Activated T-helper 1 cell treated with anti-CD3 and anti-CD28 coated beads, Interleukin-12 subunit alpha, Interleukin-12 subunit beta, Interleukin-2, Interleukin-4 antibody, amounts not matched to agents 30 ng/mL and 10 ng/mL and 1 ng/mL, durations not matched to agents 14 hours and 24 hours and 36 hours (primary cell): Measurements from ENCODE around the gene SPATA32. TPM values are rescaled to one million over a fixed set of nuclear protein-coding genes. Genes with fewer than 3 reads are reported as not detected.

Source experiments
- DNase-seq: peaks from one replicate; pipeline ENCODE4 v3.0.0; 2021; ENCODE audit warnings: low spot score
- H3K27ac Mint-ChIP-seq: one replicate; pipeline ENCODE4 v1.8.0; 2021; ENCODE audit warnings: mild to moderate bottlenecking, mixed read lengths
- H3K27me3 Mint-ChIP-seq: one replicate; pipeline ENCODE4 v1.8.0; 2022; ENCODE audit warnings: mild to moderate bottlenecking, moderate library complexity, mixed read lengths; ENCODE audit not compliant: insufficient read depth
- H3K36me3 Mint-ChIP-seq: one replicate; pipeline ENCODE4 v1.8.0; 2021; ENCODE audit warnings: low read depth, mixed read lengths
- H3K4me1 Mint-ChIP-seq: one replicate; pipeline ENCODE4 v1.8.0; 2021; ENCODE audit warnings: low read depth, mixed read lengths
- H3K4me3 Mint-ChIP-seq: one replicate; pipeline ENCODE4 v1.8.0; 2021; ENCODE audit warnings: mild to moderate bottlenecking, moderate library complexity, mixed read lengths
- H3K9me3 Mint-ChIP-seq: one replicate; pipeline ENCODE4 v1.8.0; 2021; ENCODE audit warnings: mixed read lengths
- intact Hi-C: fragments of 100-400 bp; cut with micrococcal nuclease; formaldehyde crosslinking; loops from one replicate; pipeline ENCODE4 v1.15.1; 2024
- total RNA-seq: library from RNA; stranded (reverse); gene quantifications from 2 replicates; pipeline ENCODE4 v1.2.3, GENCODE V29; 2022

The SPATA32 gene
- total RNA-seq, result 0.44 and 0.56 TPM in 2 replicates

DNA sequence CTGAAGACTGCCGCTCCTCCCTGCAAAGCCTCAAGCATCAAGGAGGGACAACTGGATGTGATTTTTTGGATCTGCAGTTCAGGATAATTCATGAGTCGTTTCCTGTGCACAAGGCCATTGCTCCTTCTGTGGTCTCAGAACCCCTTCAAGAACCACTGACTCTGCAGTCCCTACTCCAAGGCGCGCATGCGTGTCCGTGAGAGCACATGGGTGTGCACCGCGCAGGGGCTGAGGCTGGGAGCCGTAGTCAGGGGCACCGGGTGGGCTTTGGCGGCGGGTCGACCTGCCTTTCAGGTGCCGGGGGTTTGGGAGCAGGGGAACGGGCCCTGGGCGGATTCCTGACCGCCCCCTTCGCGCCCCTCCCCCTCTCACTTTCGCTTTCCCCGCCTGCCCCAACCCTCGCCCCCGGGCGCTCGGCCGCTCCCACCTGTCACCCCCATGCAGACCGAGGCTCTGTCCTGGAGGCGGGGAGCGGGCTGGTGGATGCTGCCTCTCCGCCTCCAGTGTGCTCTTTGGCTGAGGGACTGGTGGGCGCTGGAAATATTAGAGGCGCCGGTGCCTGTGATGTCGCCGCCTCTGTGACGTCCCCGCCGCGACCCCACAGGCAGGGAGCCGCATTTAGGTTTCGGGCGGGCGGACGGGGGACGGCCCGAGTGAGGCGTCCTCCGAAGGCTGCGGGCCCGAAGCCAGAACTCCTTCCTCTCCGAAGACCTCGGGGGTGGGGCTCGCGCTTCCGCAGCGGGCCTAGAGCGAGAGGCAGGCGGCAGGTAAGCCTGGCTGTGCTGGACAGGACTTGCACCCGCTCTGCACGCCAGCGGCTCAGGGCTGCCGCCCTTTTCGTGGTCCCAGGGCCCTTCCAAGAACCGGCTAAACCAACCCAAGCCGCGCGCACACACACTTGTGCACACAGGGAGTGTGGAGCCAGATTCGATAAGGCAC lies at the start of gene SPATA32:
TSS of gene SPATA32 (minus strand) at position 518 of the 939 bp plus-strand sequence. CDS start at position 440, 78 bp downstream.
- H3K4me3 Mint-ChIP-seq, result peak within 1 kb of the TSS; percentile 73
- peak; percentile 49 for DNase-seq
- H3K9me3 Mint-ChIP-seq, result no peaks in the 10 kb centered on the region
- no peaks in the 10 kb centered on the region for H3K27me3 Mint-ChIP-seq
- H3K4me1 Mint-ChIP-seq, result peaks cover 24% of the 10 kb centered on the region
- H3K27ac Mint-ChIP-seq, result peak within 1 kb of the TSS; percentile 73
- intact Hi-C loops, result loop anchor here (1.0 kb wide), 1 partner anchor 14 kb away; no protein-coding TSS in a partner anchor
- peaks cover 29% of the 10 kb centered on the region for H3K36me3 Mint-ChIP-seq

- Mint-ChIP-seq H3K27me3 (no peaks in the 10 kb centered on the region), H3K36me3 (peaks cover 64% of the 10 kb centered on the region), H3K9me3 (no peaks in the 10 kb centered on the region), H3K4me3 (peak overlapping the region; percentile 72), H3K27ac (peak overlapping the region; percentile 99), H3K4me1 (peaks cover 89% of the 10 kb centered on the region)
- intact Hi-C loops, result no loop called here
- no peak for DNase-seq
Observed at GRCh38 chr17:45311401-45311759, 49.5 kb upstream of the SPATA32 start.

DNA sequence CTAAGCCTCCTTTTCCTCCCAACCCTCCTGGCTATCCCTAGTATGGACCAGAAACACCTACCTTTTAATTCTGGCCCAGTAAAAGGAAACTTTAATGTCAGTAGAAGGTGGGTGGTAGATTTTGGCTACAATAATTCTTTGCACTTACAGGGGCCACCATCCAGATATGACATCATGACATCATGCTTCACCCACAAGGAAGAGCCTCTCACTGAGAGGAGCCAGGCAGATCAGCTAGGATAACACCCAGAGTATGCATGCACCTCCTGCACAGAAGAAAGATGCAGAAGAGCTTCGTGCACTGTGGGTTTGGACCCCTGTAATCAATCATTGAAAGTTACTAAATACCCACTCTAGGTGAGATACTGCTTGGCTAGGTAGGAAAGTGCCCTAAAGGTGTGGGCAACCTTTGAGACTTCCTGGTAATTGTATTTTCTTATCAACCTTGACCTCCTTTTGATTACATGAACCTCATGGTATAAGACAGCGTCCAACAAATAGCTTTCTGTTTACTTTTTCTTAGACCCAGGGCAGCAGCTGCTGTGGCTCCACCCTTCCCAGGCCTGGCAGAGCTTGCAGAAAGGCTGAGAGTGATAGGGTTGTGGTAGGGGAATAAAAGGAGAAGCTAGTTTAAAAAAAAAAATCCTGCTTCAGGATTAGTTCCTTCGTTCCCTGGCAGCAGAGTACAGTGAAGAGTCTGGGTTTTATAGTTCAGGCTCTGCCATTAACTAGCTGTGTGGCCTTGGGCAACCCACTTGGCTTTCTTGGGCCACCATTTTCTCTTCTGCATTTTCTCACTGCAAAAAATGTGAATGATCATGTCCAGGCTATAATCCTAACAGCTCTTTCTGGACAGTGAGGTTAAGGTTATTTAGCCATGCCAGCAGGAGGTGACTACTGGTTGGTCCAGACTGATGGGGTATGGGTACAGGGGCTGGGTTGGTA lies 48.8 kb upstream of the SPATA32 start:
- H3K4me1 Mint-ChIP-seq, result peaks cover 94% of the 10 kb centered on the region

DNA sequence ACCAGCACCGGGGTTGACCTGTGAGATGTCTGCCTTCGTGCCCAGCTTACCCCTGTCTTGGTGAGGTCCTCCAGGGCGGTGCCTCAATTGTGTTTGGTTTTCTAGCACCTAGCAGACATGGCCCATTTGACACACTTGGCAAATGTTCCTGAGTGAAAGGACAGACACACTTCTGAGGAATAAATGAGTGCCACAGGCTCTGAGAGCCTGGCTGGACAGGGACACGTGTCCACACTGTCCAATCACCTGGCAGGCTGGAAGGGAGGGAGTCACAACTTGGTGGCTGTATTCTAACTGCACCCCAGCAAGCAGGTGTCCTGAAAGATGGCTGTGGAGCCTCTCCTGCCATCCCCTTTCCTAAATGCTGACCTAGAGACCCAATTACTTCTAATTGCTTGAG lies 47.5 kb upstream of the SPATA32 start:
- intact Hi-C loops, result no loop called here
- Mint-ChIP-seq H3K27ac (peak overlapping the region; percentile 88), H3K9me3 (no peaks in the 10 kb centered on the region), H3K27me3 (no peaks in the 10 kb centered on the region), H3K4me3 (peak overlapping the region; percentile 53), H3K36me3 (peaks cover 57% of the 10 kb centered on the region), H3K4me1 (peaks cover 92% of the 10 kb centered on the region)
- no peak for DNase-seq

More for the DNA sequence above, 48.8 kb upstream of the SPATA32 start:
- Mint-ChIP-seq H3K27me3 (no peaks in the 10 kb centered on the region), H3K36me3 (peaks cover 63% of the 10 kb centered on the region), H3K9me3 (no peaks in the 10 kb centered on the region), H3K27ac (peak overlapping the region; percentile 99), H3K4me3 (peak overlapping the region; percentile 72)
- intact Hi-C loops, result no loop called here
- DNase-seq, result no peak

GRCh38 chr17:45308840-45309239 lies 46.9 kb upstream of the SPATA32 start:
- H3K27ac Mint-ChIP-seq, result peak overlapping the region; percentile 88
- peaks cover 57% of the 10 kb centered on the region for H3K36me3 Mint-ChIP-seq
- intact Hi-C loops, result no loop called here
- DNase-seq, result no peak
- H3K27me3 Mint-ChIP-seq, result no peaks in the 10 kb centered on the region
- H3K4me1 Mint-ChIP-seq, result peaks cover 92% of the 10 kb centered on the region
- H3K4me3 Mint-ChIP-seq, result peak overlapping the region; percentile 53
- no peaks in the 10 kb centered on the region for H3K9me3 Mint-ChIP-seq

DNA sequence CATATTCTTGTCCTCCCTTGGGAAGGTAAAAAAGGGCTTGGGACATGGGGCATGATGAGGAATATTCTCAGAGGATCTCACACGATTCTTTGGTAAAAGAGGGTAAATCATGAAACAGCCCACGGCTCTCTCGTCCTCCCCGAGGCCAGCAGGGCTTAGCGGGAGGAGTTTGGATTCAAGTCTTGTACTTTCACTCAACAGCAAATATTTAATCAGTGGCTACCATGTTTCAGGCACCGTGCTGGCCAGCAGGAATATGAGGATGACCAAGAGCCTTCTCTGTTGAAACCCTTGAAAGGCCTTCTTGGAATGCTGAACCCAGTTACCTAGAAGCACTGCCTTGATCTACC lies 46.1 kb upstream of the SPATA32 start:
- H3K4me3 Mint-ChIP-seq, result peak overlapping the region; percentile 47
- H3K4me1 Mint-ChIP-seq, result peaks cover 88% of the 10 kb centered on the region
- peaks cover 54% of the 10 kb centered on the region for H3K36me3 Mint-ChIP-seq
- intact Hi-C loops, result no loop called here
- no peaks in the 10 kb centered on the region for H3K9me3 Mint-ChIP-seq
- H3K27me3 Mint-ChIP-seq, result no peaks in the 10 kb centered on the region
- peak overlapping the region; percentile 89 for H3K27ac Mint-ChIP-seq
- DNase-seq, result no peak

GRCh38 chr17:45307290-45308015 lies 45.6 kb upstream of the SPATA32 start:
- Mint-ChIP-seq H3K9me3 (no peaks in the 10 kb centered on the region), H3K4me1 (peaks cover 88% of the 10 kb centered on the region), H3K36me3 (peaks cover 57% of the 10 kb centered on the region), H3K27ac (peak overlapping the region; percentile 89), H3K4me3 (peak overlapping the region; percentile 47), H3K27me3 (no peaks in the 10 kb centered on the region)
- intact Hi-C loops, result loop anchor here (1.0 to 2.0 kb wide), 5 partner anchors 10 to 79 kb away; partner anchors contain the start of gene MAP3K14
- peak; percentile 67 for DNase-seq

DNA sequence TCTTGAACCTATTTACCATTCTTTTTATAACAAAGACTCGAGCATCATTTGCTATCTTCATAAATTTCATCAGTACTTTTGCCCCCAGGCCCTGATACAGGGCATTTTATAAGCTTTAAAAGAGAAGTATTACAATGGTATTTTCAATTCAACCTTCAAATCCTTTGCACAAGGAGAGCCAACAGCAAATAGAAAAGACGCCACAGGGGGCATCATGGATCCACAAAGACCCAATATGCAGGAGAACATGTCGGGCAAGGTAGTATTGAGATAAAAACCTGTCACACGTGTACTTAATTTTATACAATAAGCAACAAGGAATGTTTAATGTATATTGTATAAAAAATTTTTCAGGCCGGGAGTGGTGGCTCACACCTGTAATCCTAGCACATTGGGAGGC lies 44.7 kb upstream of the SPATA32 start:
- intact Hi-C loops, result loop anchor here (1.0 to 2.0 kb wide), 5 partner anchors 11 to 78 kb away; partner anchors contain the start of gene MAP3K14
- no peaks in the 10 kb centered on the region for H3K9me3 Mint-ChIP-seq
- no peaks in the 10 kb centered on the region for H3K27me3 Mint-ChIP-seq
- H3K36me3 Mint-ChIP-seq, result peaks cover 54% of the 10 kb centered on the region
- no peak overlapping the region for H3K4me3 Mint-ChIP-seq
- no peak for DNase-seq
- peak overlapping the region; percentile 81 for H3K27ac Mint-ChIP-seq
- peaks cover 81% of the 10 kb centered on the region for H3K4me1 Mint-ChIP-seq

DNA sequence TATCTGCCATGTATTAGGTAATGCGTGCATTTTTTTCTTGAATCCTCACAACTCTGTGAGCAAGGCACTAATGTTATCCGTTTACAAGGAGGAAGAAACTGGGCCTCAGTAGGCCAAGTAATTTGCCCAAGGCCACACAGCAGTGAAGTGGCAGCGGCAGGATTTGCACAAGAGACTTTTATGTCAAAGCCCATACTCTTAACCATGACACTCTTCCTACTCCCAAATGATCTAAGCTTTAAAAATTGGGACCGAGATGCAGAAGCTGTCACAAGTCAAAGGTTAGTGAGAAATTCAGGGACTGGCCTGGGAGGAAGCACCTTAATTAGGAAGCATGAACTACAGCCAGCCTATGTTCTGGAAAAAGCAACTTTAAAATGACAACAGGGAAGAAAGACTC lies 44.2 kb upstream of the SPATA32 start:
- H3K4me3 Mint-ChIP-seq, result peak overlapping the region; percentile 17
- H3K4me1 Mint-ChIP-seq, result peaks cover 80% of the 10 kb centered on the region
- H3K27ac Mint-ChIP-seq, result peak overlapping the region; percentile 81
- no peaks in the 10 kb centered on the region for H3K9me3 Mint-ChIP-seq
- H3K27me3 Mint-ChIP-seq, result no peaks in the 10 kb centered on the region
- peaks cover 51% of the 10 kb centered on the region for H3K36me3 Mint-ChIP-seq
- intact Hi-C loops, result loop anchor here (2.0 kb wide), 3 partner anchors 29 to 77 kb away; no protein-coding TSS in a partner anchor
- DNase-seq, result no peak

- no peak for DNase-seq
- peak overlapping the region; percentile 81 for H3K27ac Mint-ChIP-seq
- peak overlapping the region; percentile 17 for H3K4me3 Mint-ChIP-seq
- H3K4me1 Mint-ChIP-seq, result peaks cover 80% of the 10 kb centered on the region
- no peaks in the 10 kb centered on the region for H3K9me3 Mint-ChIP-seq
- intact Hi-C loops, result loop anchor here (2.0 kb wide), 3 partner anchors 29 to 77 kb away; no protein-coding TSS in a partner anchor
- H3K27me3 Mint-ChIP-seq, result no peaks in the 10 kb centered on the region
- H3K36me3 Mint-ChIP-seq, result peaks cover 49% of the 10 kb centered on the region
Observed at GRCh38 chr17:45305530-45306087, 43.7 kb upstream of the SPATA32 start.

- peaks cover 45% of the 10 kb centered on the region for H3K36me3 Mint-ChIP-seq
- intact Hi-C loops, result loop anchor here (2.0 kb wide), 1 partner anchor 14 kb away; the partner anchor contains the start of gene MAP3K14
- peak overlapping the region; percentile 88 for H3K27ac Mint-ChIP-seq
- H3K27me3 Mint-ChIP-seq, result no peaks in the 10 kb centered on the region
- peaks cover 77% of the 10 kb centered on the region for H3K4me1 Mint-ChIP-seq
- DNase-seq, result peak; percentile 45
- H3K4me3 Mint-ChIP-seq, result peak overlapping the region; percentile 52
- H3K9me3 Mint-ChIP-seq, result no peaks in the 10 kb centered on the region
Observed at GRCh38 chr17:45302649-45303173, 40.8 kb upstream of the SPATA32 start.
